BE2C (cell line): ENCODE results near the gene LTBP2.

Experiments
- DNase-seq: peaks from one replicate; pipeline ENCODE4 v3.0.0-alpha.2; 2020
- H3K27me3 ChIP-seq: fragments of 250-450 bp; sonication (Bioruptor Pico); 2 replicates; pipeline ENCODE4 v1.5.1; 2020; ENCODE audit warnings: mild to moderate bottlenecking
- H3K36me3 ChIP-seq: fragments of 250-450 bp; sonication (Bioruptor Pico); 2 replicates; pipeline ENCODE4 v1.5.1; 2020; ENCODE audit warnings: mild to moderate bottlenecking
- H3K4me1 ChIP-seq: fragments of 250-450 bp; sonication (Bioruptor Pico); 2 replicates; pipeline ENCODE4 v1.5.1; 2020
- H3K4me3 ChIP-seq: 2 replicates; pipeline ENCODE4 v1.5.1; 2011; ENCODE audit warnings: low read depth, low read length
- H3K9me3 ChIP-seq: fragments of 250-450 bp; sonication (Bioruptor Pico); 2 replicates; pipeline ENCODE4 v1.5.1; 2020
- TF ChIP-seq, protein P1 (sequence below): IDR thresholded peaks from 2 replicates; pipeline ENCODE4 v1.5.1; 2012; ENCODE audit warnings: mild to moderate bottlenecking, low read depth, low read length

LTBP2 gene

DNA sequence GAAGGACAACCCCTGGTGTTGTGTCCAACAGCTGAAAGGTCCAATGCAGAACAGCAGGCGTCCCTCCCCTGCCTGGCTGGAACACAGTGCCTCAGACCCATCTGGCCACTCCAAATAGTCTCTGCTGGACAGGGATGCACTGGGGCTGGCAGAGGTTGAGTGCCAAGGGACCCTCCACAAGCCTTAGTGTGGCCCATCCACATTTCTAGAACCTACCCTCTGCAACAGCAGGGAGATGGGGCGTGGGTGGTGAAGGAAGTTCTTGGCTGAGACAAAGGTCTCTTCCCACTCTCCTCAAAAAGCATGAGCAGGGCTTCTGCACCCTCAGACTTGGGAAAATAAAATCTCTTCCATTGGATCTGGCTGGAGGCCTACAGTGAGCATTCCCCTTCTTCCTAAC, 36.5 kb downstream of the LTBP2 start:
- Histone ChIP-seq H3K9me3 (no peaks in the 10 kb centered on the region), H3K36me3 (no peaks in the 10 kb centered on the region), H3K4me3 (no peak overlapping the region), H3K27me3 (no peaks in the 10 kb centered on the region), H3K4me1 (no peaks in the 10 kb centered on the region)
- TF ChIP-seq, protein P1, sequence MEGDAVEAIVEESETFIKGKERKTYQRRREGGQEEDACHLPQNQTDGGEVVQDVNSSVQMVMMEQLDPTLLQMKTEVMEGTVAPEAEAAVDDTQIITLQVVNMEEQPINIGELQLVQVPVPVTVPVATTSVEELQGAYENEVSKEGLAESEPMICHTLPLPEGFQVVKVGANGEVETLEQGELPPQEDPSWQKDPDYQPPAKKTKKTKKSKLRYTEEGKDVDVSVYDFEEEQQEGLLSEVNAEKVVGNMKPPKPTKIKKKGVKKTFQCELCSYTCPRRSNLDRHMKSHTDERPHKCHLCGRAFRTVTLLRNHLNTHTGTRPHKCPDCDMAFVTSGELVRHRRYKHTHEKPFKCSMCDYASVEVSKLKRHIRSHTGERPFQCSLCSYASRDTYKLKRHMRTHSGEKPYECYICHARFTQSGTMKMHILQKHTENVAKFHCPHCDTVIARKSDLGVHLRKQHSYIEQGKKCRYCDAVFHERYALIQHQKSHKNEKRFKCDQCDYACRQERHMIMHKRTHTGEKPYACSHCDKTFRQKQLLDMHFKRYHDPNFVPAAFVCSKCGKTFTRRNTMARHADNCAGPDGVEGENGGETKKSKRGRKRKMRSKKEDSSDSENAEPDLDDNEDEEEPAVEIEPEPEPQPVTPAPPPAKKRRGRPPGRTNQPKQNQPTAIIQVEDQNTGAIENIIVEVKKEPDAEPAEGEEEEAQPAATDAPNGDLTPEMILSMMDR = no peak
- no peak for DNase-seq

DNA sequence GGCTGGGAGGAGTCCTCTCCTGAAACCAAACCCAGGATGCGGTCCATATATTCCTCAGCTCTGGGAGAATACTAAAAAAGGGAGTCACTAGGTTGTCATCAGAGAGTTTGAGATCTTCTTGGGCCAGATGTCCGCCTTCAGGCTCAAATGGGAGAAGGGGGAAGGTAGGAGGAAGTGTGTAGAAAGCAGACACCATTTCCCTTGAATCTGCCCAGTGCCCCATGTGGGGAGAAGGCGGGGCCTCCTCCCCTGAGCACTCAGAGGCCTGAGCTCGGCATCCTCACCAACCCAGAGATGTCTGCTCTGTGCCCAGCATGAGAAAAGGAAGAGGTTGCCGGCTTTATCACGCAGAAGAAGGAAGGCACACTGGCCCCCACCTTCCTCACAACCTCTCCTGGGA, 37.3 kb downstream of the LTBP2 start:
- Histone ChIP-seq H3K4me1 (peaks cover 2% of the 10 kb centered on the region), H3K4me3 (no peak overlapping the region), H3K36me3 (no peaks in the 10 kb centered on the region), H3K9me3 (no peaks in the 10 kb centered on the region), H3K27me3 (no peaks in the 10 kb centered on the region)
- TF ChIP-seq, protein P1 = no peak
- no peak for DNase-seq

DNA sequence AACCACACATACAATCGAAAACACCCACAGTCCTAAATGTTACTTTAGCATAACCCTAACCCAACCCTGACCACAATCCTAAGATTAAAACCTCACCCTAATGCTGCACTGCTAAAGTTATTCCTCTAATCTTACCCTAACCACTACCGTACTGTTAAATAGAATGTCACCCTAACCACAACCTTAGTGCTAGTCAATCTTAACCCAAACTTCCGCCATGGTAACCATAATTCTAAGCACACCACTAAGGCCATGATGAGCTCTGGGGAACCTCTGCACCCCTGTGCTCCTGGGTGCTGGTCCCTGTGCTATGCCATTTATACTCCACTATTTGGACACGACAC, 38.0 kb downstream of the LTBP2 start:
- Histone ChIP-seq H3K4me1 (peaks cover 8% of the 10 kb centered on the region), H3K36me3 (no peaks in the 10 kb centered on the region), H3K9me3 (no peaks in the 10 kb centered on the region), H3K4me3 (no peak overlapping the region), H3K27me3 (no peaks in the 10 kb centered on the region)
- TF ChIP-seq, protein P1 = no peak
- DNase-seq = no peak

DNA sequence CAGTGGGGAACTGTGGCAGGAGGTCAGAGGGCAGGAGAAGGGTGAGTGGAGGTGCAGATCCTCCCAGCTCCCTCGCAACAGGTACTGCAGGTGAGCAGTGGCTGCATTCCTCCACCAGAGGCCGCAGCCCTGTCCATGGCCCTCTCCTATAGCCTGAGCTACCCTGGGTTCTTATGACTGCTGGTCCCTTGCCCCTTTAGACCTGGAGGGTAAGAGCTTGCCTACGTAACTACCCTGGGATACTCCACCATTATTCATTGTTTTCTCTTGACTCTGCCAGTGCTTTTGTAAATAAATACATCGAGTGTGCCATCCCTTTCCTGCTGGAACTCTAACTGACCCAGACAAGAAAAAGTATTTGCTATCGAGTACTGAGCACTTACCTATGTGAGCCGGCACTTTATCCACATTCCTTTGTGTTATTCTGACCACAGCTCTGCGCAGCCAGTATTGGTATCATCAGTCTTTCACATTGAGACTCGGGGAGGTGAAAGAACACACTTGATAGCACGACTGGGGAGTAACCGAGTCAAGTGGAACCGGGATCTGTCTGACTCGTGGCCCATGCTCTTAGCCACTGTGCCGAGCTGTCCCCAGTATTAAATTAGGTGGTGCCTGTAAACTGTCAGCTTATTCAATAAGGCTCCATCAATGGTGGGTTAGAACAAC, 38.5 kb downstream of the LTBP2 start:
- H3K27me3 ChIP-seq = no peaks in the 10 kb centered on the region
- DNase-seq = no peak
- no peak overlapping the region for H3K4me3 ChIP-seq

DNA sequence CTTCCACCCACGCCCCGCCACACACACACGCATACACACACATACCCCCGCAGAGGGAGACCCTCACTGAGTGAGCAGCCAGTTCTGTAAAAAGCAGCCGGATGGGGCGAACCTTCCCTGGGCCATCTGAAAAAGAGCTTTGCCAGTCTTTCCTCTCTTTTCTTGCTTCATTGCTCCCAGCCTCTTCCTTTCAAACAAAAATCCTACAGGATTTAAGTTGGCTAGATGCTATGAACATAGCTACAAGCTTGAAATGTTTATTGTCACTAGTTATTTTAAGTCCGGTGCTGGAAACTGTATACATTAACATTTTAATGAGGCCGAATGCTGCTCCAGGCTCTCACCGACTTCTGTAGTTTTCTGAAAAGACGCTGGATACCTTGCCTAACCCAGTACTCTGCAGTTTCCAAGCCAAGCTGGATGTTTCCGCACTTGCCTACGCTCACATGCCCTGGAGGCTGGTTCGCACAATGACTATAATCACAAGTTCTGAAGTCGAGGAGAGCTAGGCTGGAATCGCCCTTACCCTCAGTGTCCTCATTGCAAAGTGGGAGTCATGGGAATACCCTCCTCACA, 39.2 kb downstream of the LTBP2 start:
- H3K9me3 ChIP-seq = no peaks in the 10 kb centered on the region
- TF ChIP-seq, protein P1 = no peak
- no peaks in the 10 kb centered on the region for H3K27me3 ChIP-seq
- no peaks in the 10 kb centered on the region for H3K36me3 ChIP-seq
- no peak overlapping the region for H3K4me3 ChIP-seq
- peaks cover 8% of the 10 kb centered on the region for H3K4me1 ChIP-seq
- DNase-seq = no peak

More for the DNA sequence above, 38.5 kb downstream of the LTBP2 start:
- Histone ChIP-seq H3K9me3 (no peaks in the 10 kb centered on the region), H3K36me3 (no peaks in the 10 kb centered on the region), H3K4me1 (peaks cover 8% of the 10 kb centered on the region)
- TF ChIP-seq, protein P1 = no peak

DNA sequence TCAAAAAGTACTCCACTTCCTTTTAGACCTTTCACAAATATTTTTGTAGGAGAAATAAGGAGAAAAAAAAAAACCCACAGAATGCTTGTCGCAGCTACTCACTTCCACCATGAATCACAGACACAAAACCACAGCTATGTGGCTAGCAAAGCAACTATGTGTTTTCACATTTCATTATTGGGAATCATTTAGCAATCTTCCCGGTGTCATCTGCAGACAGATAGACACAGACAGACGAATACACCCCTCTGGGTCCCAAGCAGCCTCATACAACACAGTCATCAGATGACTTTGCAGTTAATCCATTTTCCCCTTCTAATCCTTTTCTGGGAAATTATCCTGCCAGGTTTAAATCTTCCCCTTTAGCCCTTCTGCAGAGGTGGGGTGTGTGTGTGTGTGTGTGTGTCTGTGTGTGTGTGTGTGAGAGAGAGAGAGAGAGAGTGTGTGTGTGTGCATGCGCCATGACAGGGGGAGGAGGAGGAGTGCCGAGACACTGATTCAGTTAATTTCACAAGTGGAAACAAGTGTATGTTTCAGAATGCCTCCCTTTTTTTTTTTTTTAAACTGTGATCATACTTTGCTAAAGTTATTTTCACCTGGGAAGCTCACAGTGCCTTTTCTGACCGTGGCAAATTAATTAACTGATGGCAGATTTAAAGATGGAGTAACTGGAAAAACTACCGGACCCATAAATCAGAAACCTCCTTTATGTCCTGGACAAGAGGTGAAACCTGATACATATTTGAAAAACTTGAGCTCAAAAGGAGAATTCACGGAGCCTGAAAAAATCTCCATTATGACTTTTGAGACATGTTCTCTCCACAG, 39.9 kb downstream of the LTBP2 start:
- H3K27me3 ChIP-seq = no peaks in the 10 kb centered on the region
- DNase-seq = no peak
- no peaks in the 10 kb centered on the region for H3K9me3 ChIP-seq
- no peaks in the 10 kb centered on the region for H3K36me3 ChIP-seq
- H3K4me1 ChIP-seq = peaks cover 8% of the 10 kb centered on the region
- no peak overlapping the region for H3K4me3 ChIP-seq
- TF ChIP-seq, protein P1 = no peak
